ENCODE data around the gene MOXD1. TPM values are rescaled to one million over a fixed set of nuclear protein-coding genes. Genes with fewer than 3 reads are reported as not detected.

The MOXD1 gene
- total and polyA plus RNA-seq, 2 of the 8 experiments (the other 6 are each of a cell fraction or from before 2014, with no cell fraction given): 1.6 to 3.5 TPM

DNA sequence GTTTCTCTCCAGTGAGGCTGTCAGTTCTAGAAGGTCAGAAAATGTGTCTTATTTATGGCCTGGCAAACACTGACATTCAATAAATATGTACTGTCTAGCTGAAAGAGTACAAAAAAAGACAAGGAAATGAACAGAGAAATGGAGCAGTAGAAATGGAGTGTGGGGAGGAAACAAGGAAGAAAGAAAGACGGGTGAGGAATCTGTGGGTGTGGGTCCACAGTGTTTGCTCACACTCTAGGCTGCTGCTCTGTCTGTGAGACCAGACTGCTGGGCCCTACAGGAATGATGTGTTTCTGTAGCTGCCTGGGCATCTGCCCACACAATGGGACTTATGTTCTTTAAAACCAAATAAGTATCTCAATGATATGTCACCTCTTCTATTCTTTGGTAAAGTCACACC is 114.2 kb downstream of the MOXD1 start:
- H3K56ac ChIP-seq (replicated peaks; ENCODE audit: insufficient read length, low read depth, low read length): no peak overlapping the region
- ChIA-PET CTCF (ENCODE audit: partially characterized antibody) (interaction anchor here (0.6 to 16.4 kb wide), 6 partner anchors 8 to 369 kb away, joined by 3 to 280 read pairs (median 3); no protein-coding TSS in a partner anchor), POLR2A (ENCODE audit: partially characterized antibody) (no interaction called here)
- no peaks in the 10 kb centered on the region for H3K79me1 ChIP-seq (ENCODE audit: low read depth, low read length)
- no peaks in the 10 kb centered on the region for H3K23me2 ChIP-seq (ENCODE audit: low read depth, low read length)
- no peak overlapping the region for H2AK5ac ChIP-seq (ENCODE audit: low read depth, low read length)
- no peaks in the 10 kb centered on the region for H3K9me3 ChIP-seq (ENCODE audit: insufficient read depth in 2 of 2, low read depth in 1 of 2, low read length in 1 of 2)
- no peak overlapping the region for H2BK120ac ChIP-seq (replicated peaks; ENCODE audit: low read depth, low read length)
- no peak overlapping the region for H2BK20ac ChIP-seq (ENCODE audit: low read length)
- no peak overlapping the region for H3K14ac ChIP-seq (ENCODE audit: insufficient read length)
- H2AFZ ChIP-seq (ENCODE audit: low read length): no peak overlapping the region
- H3K18ac ChIP-seq (ENCODE audit: extremely low read depth, low read length): no peak overlapping the region
- FAIRE-seq: no peak
- no peak overlapping the region for H2BK12ac ChIP-seq (ENCODE audit: low read depth, low read length)
- no peak overlapping the region for H2BK5ac ChIP-seq (ENCODE audit: low read depth, low read length)
- no peak overlapping the region for H3K23ac ChIP-seq (ENCODE audit: insufficient read length)
- no peaks in the 10 kb centered on the region for H3K79me2 ChIP-seq (ENCODE audit: control insufficient read depth in 1 of 2, insufficient read depth in 2 of 2, low read length in 2 of 2)
- H3K27ac ChIP-seq (ENCODE audit: low read depth, low read length): no peak overlapping the region
- DNase-seq (ENCODE audit: low read depth in 1 of 2, low spot score in 2 of 2): no peak
- H3K27me3 ChIP-seq (replicated peaks in 1 of 4; ENCODE audit: control insufficient read depth in 3 of 4, extremely low read depth in 1 of 4, insufficient read depth in 3 of 4, low read length in 3 of 4): no peaks in the 10 kb centered on the region
- H2BK15ac ChIP-seq (ENCODE audit: low read length): no peak overlapping the region
- TF ChIP-seq POU5F1 (IDR thresholded peaks at IDR 0.05; ENCODE audit: low read depth, low read length) (no peak), HDAC2 (IDR thresholded peaks at IDR 0.05; ENCODE audit: borderline replicate concordance in 1 of 2, low read depth in 2 of 2, low read length in 2 of 2) (no peak), SP2 (IDR thresholded peaks at IDR 0.05; ENCODE audit: low read length) (no peak), POLR2AphosphoS5 (IDR thresholded peaks at IDR 0.05; ENCODE audit: low read depth, low read length) (no peak), SIRT6 (IDR thresholded peaks at IDR 0.05; ENCODE audit: low read length) (no peak), EP300 (IDR thresholded peaks at IDR 0.05; ENCODE audit: borderline replicate concordance in 1 of 2, low read depth in 2 of 2, low read length in 2 of 2) (no peak)
- H3K4me2 ChIP-seq (ENCODE audit: insufficient read depth in 1 of 2, low read depth in 2 of 2, low read length in 2 of 2): no peak overlapping the region
- H4K8ac ChIP-seq (ENCODE audit: extremely low read depth, insufficient read depth, low read length): no peak overlapping the region
- H3K4ac ChIP-seq (replicated peaks; ENCODE audit: insufficient read length, low read depth, low read length): no peak overlapping the region
- WGBS, 2 experiments (ENCODE audit: extremely low coverage in 1 of 2, insufficient coverage in 1 of 2, insufficient read length in 1 of 2, insufficient replicate concordance in 2 of 2, low coverage in 1 of 2, low lambda C conversion rate in 2 of 2, missing lambda C conversion rate in 1 of 2): 57% methylated on average over 1 of the region's 1 CpG; no CpG with 5 or more reads in 1 of the 2 experiments
- no peaks in the 10 kb centered on the region for H3K36me3 ChIP-seq (ENCODE audit: control insufficient read depth in 2 of 4, insufficient read depth in 4 of 4, low read length in 3 of 4)
- H4K20me1 ChIP-seq (replicated peaks in 1 of 2; ENCODE audit: control insufficient read depth in 1 of 2, insufficient read depth in 2 of 2, low read length in 2 of 2): no peaks in the 10 kb centered on the region
- no peak overlapping the region for H3K4me3 ChIP-seq (ENCODE audit: extremely low read depth in 1 of 4, insufficient read depth in 2 of 4, low read depth in 3 of 4, low read length in 4 of 4)
- H4K5ac ChIP-seq (ENCODE audit: insufficient read length, low read depth, low read length): no peak overlapping the region
- no peaks in the 10 kb centered on the region for H3K4me1 ChIP-seq (replicated peaks in 1 of 4; ENCODE audit: control insufficient read depth in 3 of 4, insufficient read depth in 4 of 4, low read length in 3 of 4)
- H3K9ac ChIP-seq (replicated peaks in 1 of 4; ENCODE audit: extremely low read depth in 1 of 4, low read depth in 3 of 4, low read length in 3 of 4): no peak overlapping the region
- H4K91ac ChIP-seq (replicated peaks; ENCODE audit: insufficient read length, low read length): no peak overlapping the region
